ENCODE results near the gene MPHOSPH9.
A peak's percentile ranks its signal among the peaks of the same experiment; 100 is the strongest.

MPHOSPH9 gene

DNA sequence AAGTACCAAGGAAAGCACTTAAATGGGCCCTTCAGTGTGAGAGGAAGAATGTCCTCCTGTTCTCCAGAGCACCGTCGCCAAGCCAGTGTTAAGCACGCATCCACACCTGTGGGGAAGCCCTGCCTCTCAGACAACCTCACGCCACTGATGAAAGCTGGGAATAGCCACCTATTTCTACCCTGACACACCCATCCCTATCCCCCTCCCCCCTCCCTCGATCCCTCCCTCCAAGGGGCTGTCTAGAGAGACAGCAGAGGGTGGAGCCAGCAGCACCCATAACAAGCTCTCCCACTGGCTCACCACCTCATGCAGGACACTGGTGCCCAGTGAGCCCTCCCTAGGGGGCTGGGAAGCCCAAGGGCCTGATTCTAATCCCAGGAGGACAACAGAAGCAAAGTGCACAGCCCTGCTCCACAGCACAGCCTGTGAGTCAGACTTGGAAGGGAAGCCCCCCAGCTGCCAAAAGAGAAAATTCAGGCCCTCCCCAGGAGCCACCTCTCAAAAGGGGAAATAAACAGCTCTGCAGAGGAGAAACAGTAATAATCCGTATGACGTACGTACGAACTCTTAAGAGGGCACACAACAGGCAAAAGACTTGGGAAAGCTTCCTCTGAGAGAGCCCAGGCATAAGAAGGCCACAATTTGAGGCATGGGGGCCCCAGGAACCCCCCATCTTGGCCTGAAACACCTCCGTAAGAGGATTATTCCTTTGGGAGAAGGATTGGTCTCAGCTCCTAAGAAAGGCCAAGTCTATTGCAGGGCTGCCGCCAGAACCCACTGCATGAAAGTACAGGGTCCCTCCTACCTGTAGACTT, 89.8 kb downstream of the MPHOSPH9 start:
- no peaks in the 10 kb centered on the region for H3K27me3 Mint-ChIP-seq
- peaks cover 40% of the 10 kb centered on the region for H3K4me1 Mint-ChIP-seq
- H3K27ac Mint-ChIP-seq, result no peak overlapping the region
- peaks cover 1% of the 10 kb centered on the region for H3K36me3 Mint-ChIP-seq (ENCODE audit: low read depth)
- peak; percentile 35 for ATAC-seq
- no peak overlapping the region for H3K4me3 Mint-ChIP-seq
- no peaks in the 10 kb centered on the region for H3K9me3 Mint-ChIP-seq
- DNase-seq, result no peak

DNA sequence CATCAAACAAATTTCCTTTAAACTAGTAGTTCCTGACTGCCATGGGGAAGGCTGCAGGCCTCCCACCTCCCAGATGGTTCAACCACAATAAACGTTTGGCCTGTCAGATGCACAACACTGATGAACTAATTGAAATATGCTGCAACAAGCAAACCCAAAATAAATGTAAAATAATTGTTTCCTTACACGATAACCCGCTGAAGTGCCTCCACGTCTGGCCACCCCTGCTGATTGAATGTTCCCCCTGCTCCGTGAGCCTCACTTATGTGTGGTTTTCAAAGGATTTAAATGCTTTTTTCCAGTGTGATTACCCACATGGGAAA, 90.5 kb downstream of the MPHOSPH9 start:
- Mint-ChIP-seq H3K36me3 (ENCODE audit: low read depth) (peaks cover 1% of the 10 kb centered on the region), H3K27ac (no peak overlapping the region), H3K4me1 (peaks cover 37% of the 10 kb centered on the region), H3K9me3 (no peaks in the 10 kb centered on the region), H3K4me3 (no peak overlapping the region), H3K27me3 (no peaks in the 10 kb centered on the region)
- ATAC-seq (no peak), DNase-seq (no peak)

DNA sequence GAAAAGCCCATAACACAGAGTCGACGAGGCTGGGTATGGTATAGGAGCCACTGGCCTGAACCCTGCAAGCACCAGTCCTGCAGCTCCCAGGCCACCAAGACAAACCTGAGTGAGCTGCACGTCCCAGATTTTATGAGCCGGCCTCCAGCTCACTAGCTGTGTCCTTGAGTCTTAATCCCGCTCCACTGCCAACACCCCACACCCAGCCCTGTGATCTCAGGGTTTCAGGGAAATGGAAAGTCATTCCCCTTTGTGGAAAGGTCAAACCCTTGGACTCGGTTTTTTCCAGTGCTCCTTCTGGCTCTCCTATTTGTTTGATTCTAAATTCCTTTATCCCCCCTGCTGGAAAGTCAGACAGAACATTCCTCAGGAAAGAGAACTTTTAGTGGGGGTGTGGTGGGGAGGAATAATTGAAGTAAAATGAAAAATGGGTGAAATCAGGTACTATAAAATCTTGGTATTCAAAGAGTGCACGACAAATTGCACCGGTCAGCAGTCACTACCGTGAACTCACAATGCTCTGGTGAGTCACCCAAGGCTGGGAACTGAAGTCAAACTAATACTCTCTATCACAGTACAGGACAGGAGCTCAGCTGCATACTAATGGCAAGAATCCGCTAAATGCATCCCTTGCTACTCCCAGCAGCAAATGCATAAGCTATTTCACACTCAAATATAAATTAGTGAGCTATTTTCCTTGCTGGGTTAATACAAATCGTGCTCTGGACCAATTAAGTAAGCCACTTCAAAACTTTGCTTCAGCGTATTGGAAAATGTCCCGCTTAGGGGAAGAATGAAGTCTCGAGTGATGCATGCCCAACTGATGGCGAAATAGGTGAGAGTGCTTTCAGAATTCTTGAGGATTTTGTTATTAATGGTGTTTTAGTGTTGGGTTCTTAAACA, 91.1 kb downstream of the MPHOSPH9 start:
- Mint-ChIP-seq H3K4me1 (peaks cover 35% of the 10 kb centered on the region), H3K4me3 (no peak overlapping the region), H3K36me3 (ENCODE audit: low read depth) (peaks cover 1% of the 10 kb centered on the region), H3K9me3 (no peaks in the 10 kb centered on the region), H3K27me3 (no peaks in the 10 kb centered on the region), H3K27ac (no peak overlapping the region)
- ATAC-seq, result no peak
- DNase-seq, result no peak

DNA sequence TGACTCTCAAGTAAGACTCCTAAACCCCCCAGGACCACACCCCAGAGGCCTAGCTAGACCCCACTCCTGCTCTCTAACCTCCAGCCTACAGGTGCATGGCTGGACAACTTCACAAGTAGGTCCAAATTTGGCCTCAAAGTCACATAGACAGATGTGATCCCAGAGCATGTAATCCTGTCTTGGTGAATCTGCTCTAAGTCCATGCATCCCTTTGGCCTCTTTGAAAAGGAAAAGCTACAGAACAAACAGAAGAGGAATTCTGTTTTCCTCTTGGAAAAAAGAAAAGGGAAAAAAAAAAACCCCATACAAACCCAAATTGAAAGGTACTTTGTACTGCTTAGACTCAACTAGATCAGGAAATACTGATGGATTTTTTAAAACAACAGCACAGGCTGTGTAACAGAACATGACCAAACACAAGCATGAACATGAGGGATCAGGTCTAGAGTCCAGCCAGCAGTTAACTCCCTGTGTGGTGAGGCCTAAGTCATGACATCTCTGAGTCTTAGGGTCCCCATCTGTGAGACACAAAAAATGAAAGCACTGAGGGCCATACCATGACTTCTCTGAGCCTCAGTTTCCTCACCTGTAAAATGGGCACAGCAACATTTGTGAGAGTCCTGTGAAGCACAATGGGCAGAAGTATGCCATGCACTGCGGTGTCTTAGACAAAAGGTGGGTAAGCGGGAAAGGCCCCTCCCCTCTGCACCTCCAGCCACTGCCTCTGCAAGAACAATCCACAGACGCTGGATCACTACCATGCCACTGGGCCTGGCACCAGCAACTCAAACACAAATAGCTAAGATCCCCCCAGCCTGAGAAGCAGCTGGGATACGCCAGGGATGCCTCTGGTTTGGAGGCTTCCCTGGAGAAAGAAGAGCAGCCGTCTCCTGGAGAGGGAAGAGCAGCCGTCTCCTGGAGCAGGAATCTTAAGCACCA, 92.0 kb downstream of the MPHOSPH9 start:
- Mint-ChIP-seq H3K4me3 (no peak overlapping the region), H3K36me3 (ENCODE audit: low read depth) (peaks cover 3% of the 10 kb centered on the region), H3K27me3 (no peaks in the 10 kb centered on the region), H3K9me3 (no peaks in the 10 kb centered on the region), H3K4me1 (peaks cover 35% of the 10 kb centered on the region), H3K27ac (no peak overlapping the region)
- DNase-seq (no peak), ATAC-seq (no peak)

DNA sequence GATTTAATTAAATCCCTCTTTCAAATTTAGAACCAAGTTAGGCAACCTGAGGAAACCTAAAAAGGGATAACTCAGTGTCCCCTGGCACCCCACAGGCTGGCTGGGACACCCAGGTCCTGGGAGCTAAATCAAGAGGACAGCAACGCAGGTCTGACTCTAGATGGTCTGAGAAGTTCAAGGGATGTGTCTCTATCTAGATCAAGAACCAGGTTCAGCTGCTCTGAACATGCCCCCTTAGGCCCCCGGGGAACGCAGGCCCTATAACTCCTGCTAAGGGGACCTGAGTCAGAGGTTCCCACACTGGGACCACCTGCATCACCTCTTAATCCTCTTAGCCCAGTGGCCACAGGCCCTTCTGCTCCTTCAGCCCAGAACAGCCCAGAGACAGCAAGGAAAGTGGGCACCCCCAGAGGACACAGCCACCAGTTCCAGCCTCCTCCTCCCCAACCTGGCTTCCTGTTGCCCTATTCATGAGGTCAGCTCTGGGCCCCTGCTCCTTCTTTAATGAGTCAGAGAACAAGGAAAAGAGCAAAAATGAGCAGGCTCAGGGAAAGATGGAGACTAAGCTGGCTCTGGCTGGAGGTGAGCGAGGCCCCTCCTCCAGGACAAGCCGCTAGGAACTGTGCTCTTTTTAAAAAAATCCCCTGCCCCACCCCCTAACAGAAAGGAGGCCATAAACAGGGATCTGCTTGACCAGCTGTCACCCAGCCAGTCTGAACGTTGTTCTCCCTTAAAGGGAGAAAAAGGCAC, 92.8 kb downstream of the MPHOSPH9 start:
- Mint-ChIP-seq H3K4me1 (peaks cover 39% of the 10 kb centered on the region), H3K27ac (no peak overlapping the region), H3K9me3 (no peaks in the 10 kb centered on the region), H3K36me3 (ENCODE audit: low read depth) (peaks cover 5% of the 10 kb centered on the region), H3K27me3 (no peaks in the 10 kb centered on the region), H3K4me3 (no peak overlapping the region)
- DNase-seq, result no peak
- peak; percentile 41 for ATAC-seq

DNA sequence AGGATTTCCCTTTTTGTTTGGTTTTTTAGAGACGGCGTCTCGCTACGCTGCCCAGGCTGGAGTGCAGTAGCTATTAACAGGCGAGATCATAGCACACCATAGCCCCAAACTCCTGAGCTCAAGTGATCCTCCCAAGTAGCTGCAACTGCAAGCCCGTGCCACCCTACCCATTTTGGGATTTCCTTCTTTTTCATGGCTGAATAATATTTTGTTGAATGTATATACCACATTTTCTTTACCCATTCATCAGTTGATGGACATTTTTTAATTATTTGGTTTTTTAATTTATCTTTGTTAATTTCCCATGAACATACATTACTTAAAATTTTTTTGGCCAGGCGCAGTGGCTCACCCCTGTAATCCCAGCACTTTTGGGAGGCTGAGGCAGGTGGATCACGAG, 97.3 kb downstream of the MPHOSPH9 start:
- Mint-ChIP-seq H3K27ac (no peak overlapping the region), H3K9me3 (no peaks in the 10 kb centered on the region), H3K27me3 (no peaks in the 10 kb centered on the region), H3K4me1 (peaks cover 45% of the 10 kb centered on the region), H3K36me3 (ENCODE audit: low read depth) (peaks cover 5% of the 10 kb centered on the region), H3K4me3 (no peak overlapping the region)
- ATAC-seq (no peak), DNase-seq (no peak)

DNA sequence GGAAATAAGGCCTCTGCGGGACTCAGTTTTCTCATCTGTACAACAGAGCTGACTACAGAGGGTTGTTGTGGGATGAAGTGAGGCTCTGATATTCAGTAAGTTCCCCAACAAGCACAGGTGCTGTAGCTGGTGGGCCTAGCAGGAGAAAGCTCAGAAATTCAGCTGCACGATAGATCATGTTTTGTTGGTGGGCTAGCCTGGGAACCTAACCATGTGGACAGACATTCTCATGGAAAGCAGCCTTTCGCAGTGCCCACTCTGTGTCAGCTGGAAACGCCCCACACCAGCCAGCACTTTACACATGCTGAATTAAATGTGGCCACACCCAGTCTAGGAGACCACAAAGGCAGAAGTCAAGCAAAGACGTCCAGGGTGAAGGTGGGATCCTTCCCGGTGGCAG, 98.1 kb downstream of the MPHOSPH9 start:
- ATAC-seq (no peak), DNase-seq (no peak)
- H3K36me3 Mint-ChIP-seq (ENCODE audit: low read depth), result peaks cover 5% of the 10 kb centered on the region
- no peak overlapping the region for H3K4me3 Mint-ChIP-seq
- H3K27me3 Mint-ChIP-seq, result no peaks in the 10 kb centered on the region
- no peaks in the 10 kb centered on the region for H3K9me3 Mint-ChIP-seq
- no peak overlapping the region for H3K27ac Mint-ChIP-seq
- H3K4me1 Mint-ChIP-seq, result peaks cover 41% of the 10 kb centered on the region

DNA sequence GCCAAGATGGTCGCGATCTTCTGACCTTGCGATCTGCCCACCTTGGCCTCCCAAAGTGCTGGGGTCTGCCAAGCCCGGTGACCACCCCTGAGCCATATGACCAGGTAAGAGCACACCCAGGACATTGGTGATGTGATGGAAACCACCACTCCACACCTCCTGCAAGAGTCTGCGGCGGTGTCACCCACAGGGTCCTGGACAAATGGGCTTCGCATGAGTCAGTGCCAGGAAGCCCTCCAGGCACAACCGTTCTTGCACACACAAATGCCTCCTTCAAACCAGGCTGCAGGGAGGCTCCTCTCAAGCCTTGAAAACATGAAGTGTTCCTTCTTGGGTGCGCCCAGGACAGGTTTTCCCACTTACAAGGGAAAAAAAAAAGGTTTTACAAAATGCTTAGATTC, 98.7 kb downstream of the MPHOSPH9 start:
- DNase-seq (no peak), ATAC-seq (no peak)
- Mint-ChIP-seq H3K27me3 (no peaks in the 10 kb centered on the region), H3K9me3 (no peaks in the 10 kb centered on the region), H3K27ac (no peak overlapping the region), H3K4me3 (no peak overlapping the region), H3K36me3 (ENCODE audit: low read depth) (peaks cover 5% of the 10 kb centered on the region), H3K4me1 (peaks cover 40% of the 10 kb centered on the region)

DNA sequence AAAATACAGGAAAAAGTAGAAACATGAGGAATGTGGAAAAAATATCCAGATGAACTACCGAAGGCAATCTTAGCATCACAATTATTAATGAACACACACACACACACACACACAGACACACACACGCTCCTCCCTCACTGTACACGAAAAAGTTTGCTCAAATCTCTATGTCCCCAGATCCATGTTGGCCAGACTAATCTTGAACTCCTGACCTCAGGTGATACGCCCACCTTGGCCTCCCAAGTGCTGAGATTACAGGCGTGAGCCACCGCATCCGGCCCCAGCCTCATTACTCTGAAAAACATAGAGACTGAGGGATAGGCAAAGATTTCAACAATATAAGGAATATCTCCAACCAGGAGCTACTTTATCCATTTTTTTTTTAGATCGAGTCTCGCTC, 99.2 kb downstream of the MPHOSPH9 start:
- peaks cover 5% of the 10 kb centered on the region for H3K36me3 Mint-ChIP-seq (ENCODE audit: low read depth)
- H3K27me3 Mint-ChIP-seq, result no peaks in the 10 kb centered on the region
- H3K9me3 Mint-ChIP-seq, result no peaks in the 10 kb centered on the region
- ATAC-seq (no peak), DNase-seq (no peak)
- H3K27ac Mint-ChIP-seq, result no peak overlapping the region
- no peak overlapping the region for H3K4me3 Mint-ChIP-seq
- peaks cover 40% of the 10 kb centered on the region for H3K4me1 Mint-ChIP-seq

DNA sequence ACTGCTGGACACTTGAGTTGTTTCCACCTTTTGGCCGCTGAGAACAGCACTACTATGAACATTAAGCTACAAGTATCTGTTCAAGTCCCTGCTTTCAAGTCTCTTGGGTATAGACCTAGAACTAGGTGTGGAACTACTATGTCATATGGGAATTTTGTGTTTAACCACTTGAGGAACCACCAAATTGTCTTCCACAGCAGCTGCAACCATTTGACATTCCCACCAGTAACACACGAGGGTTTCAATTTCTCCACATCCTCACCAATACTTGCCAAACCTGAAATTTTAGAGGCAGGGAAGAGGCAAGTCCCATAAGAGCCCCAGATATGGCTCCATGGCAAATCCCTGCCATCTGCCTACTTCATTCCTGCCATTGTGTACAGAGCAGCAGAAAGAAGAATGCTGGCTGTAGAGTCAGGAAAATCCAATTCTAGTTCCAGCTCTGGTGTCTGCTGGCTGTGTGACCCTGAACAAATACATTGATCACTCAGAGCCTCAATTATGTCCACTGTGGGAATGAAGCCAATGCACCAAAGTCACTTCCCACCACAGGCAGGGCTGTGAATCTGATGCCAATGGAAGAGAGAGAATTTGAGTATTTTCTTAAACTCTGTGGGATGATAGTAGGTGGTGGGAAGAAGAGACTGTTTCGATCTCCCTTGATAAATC, 99.9 kb downstream of the MPHOSPH9 start:
- no peak for DNase-seq
- Mint-ChIP-seq H3K36me3 (ENCODE audit: low read depth) (peaks cover 5% of the 10 kb centered on the region), H3K27me3 (no peaks in the 10 kb centered on the region), H3K4me1 (peaks cover 40% of the 10 kb centered on the region), H3K9me3 (no peaks in the 10 kb centered on the region), H3K4me3 (no peak overlapping the region), H3K27ac (no peak overlapping the region)
- ATAC-seq, result no peak

DNA sequence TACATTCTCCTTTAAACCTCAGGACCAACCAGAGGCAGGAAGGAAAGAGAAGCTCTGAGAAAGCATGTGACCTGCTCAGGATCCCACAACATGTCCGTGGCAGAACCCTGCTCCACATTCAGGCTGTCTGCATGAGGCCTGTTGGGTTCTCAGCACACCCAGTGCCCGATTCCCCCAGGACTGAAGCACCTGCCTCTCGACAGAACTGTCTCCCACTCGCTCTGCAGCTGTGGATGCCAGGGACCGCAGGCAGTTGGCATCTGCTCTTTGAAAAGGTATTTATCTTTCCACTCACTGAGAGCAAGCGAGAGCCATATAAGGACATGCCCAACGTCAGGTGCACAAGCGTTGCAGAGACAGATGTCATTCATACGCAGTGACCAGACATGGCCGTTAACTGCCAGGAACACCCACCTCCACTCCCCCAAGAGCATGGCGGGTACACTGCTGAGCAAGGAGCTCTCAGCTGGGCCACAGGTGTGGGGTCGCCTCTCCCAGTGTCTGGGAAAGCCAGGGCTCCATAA, 101.0 kb downstream of the MPHOSPH9 start:
- peak overlapping the region; percentile 55 for H3K27ac Mint-ChIP-seq
- peaks cover 5% of the 10 kb centered on the region for H3K36me3 Mint-ChIP-seq (ENCODE audit: low read depth)
- H3K4me3 Mint-ChIP-seq, result peak overlapping the region; percentile 32
- no peaks in the 10 kb centered on the region for H3K27me3 Mint-ChIP-seq
- DNase-seq (peak; percentile 30), ATAC-seq (peak; percentile 86)
- peaks cover 44% of the 10 kb centered on the region for H3K4me1 Mint-ChIP-seq
- H3K9me3 Mint-ChIP-seq, result no peaks in the 10 kb centered on the region

DNA sequence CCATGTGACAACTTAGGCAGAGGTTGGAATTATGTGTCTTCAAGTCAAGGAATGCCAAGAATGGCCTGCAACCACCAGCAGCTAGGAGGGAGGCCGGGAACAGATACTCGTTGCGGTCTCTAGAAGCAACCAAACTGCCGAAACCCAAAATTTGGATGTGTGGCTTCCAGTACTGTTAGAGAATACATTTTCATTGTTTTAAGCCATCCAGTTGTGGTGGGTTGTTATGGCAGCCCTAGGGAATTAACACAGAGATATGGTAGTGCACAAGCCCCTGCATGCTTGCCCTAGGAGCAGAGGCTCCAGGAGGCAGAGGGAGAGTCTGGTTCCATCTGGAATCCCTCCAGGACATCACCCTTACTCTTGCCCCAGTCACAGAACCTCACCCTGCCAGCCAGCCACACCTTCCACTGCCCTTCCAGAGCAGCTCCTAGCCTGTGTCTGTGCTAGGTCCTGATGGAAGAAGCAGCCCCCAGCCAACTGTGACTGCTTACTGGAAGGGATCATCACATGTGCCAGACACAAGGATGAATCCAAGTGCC, 101.6 kb downstream of the MPHOSPH9 start:
- Mint-ChIP-seq H3K27me3 (no peaks in the 10 kb centered on the region), H3K4me1 (peaks cover 50% of the 10 kb centered on the region), H3K36me3 (ENCODE audit: low read depth) (peaks cover 5% of the 10 kb centered on the region), H3K4me3 (no peak overlapping the region), H3K9me3 (no peaks in the 10 kb centered on the region), H3K27ac (peak overlapping the region; percentile 55)
- DNase-seq (no peak), ATAC-seq (no peak)

DNA sequence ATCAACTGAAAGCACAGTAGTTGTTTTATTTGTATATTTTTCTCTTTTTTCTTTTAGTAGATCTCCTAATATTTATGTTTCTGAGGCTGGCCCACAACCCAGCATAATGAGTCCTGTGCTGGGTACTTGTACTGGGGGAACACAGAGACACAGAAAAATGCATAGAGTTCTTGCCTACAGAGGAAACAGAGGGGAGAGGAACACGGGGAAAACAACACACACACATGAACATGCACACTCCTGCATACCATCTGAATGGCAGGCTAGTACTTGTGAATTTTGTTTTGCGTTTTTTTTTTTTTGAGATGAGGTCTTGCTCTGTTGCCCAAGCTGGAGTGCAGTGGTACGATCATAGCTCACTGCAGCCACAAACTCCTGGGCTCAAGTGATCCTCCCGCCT, 103.3 kb downstream of the MPHOSPH9 start:
- Mint-ChIP-seq H3K27ac (no peak overlapping the region), H3K27me3 (no peaks in the 10 kb centered on the region), H3K4me3 (no peak overlapping the region), H3K9me3 (no peaks in the 10 kb centered on the region), H3K36me3 (ENCODE audit: low read depth) (no peaks in the 10 kb centered on the region), H3K4me1 (peaks cover 46% of the 10 kb centered on the region)
- ATAC-seq (no peak), DNase-seq (no peak)

All from activated naive CD8-positive, alpha-beta T cell treated with anti-CD3 and anti-CD28 coated beads, Interleukin-2, amount 50 U/mL, for 24 hours (primary cell).